HEK293 (cell line): ENCODE measurements around the gene SPATA22.

Source experiments
- CTCF ChIA-PET: fragments of 350-600 bp; formaldehyde crosslinking; extraction: SDS; loops from one replicate; lab custom pipeline; 2021; ENCODE audit warnings: antibody characterized with exemption; lab: Yijun Ruan, JAX
- POLR2A ChIA-PET: fragments of 300-600 bp; formaldehyde crosslinking; extraction: SDS; loops from one replicate; lab custom pipeline; 2020; ENCODE audit warnings: antibody characterized with exemption, inconsistent platforms; lab: Yijun Ruan, JAX
- H3K27ac ChIP-seq: fragments of 200-500 bp; sonication (Bioruptor generic); 2 replicates; pipeline ENCODE4 v1.5.1; 2014; ENCODE audit warnings: low read depth, low read length, control low read depth, inconsistent platforms; ENCODE audit errors: extremely low read depth
- H3K36me3 ChIP-seq, 2 experiments: fragments of 200-500 bp in 1 of 2; sonication (Bioruptor generic) in 1 of 2; 1 replicate in 1 of 2; 2 replicates in 1 of 2; pipeline ENCODE4 v1.5.1; 2014 to 2017; ENCODE audit warnings: inconsistent platforms in 2 of 2, low read length in 2 of 2; ENCODE audit not compliant: control insufficient read depth in 2 of 2, insufficient read depth in 1 of 2
- H3K4me1 ChIP-seq: fragments of 200-500 bp; sonication (Bioruptor generic); 2 replicates; pipeline ENCODE4 v1.5.1; 2014; ENCODE audit warnings: mild to moderate bottlenecking, low read length, inconsistent platforms; ENCODE audit not compliant: control insufficient read depth, insufficient read depth
- H3K4me3 ChIP-seq: 2 replicates; pipeline ENCODE4 v1.5.1; 2011; ENCODE audit warnings: low read depth, mild to moderate bottlenecking, control low read depth, low read length, moderate library complexity
- H3K9me3 ChIP-seq: fragments of 200-500 bp; sonication (Bioruptor generic); 2 replicates; pipeline ENCODE4 v1.5.1; 2014; ENCODE audit warnings: low read depth, low read length, inconsistent platforms; ENCODE audit not compliant: control insufficient read depth, insufficient read depth
- GLI4 ChIP-seq: fragments of 450-650 bp; formaldehyde crosslinking; IDR thresholded peaks from 2 replicates; pipeline ENCODE4 v1.5.1; 2016; ENCODE audit warnings: missing biosample characterization, missing genetic modification characterization
- RBAK ChIP-seq: fragments of 450-650 bp; formaldehyde crosslinking; IDR thresholded peaks from 2 replicates; pipeline ENCODE4 v1.5.1; 2016; ENCODE audit warnings: missing biosample characterization, missing genetic modification characterization
- TCF7L2 ChIP-seq: IDR thresholded peaks from 2 replicates; pipeline ENCODE4 v1.6.1; 2011; ENCODE audit warnings: low read depth, mild to moderate bottlenecking, inconsistent platforms, low read length, moderate library complexity, borderline replicate concordance
- ZNF211 ChIP-seq: fragments of 450-650 bp; formaldehyde crosslinking; IDR thresholded peaks from 2 replicates; pipeline ENCODE4 v1.5.1; 2016; ENCODE audit warnings: low read depth, missing biosample characterization, missing genetic modification characterization
- ZNF223 ChIP-seq: fragments of 450-650 bp; formaldehyde crosslinking; IDR thresholded peaks from 2 replicates; pipeline ENCODE4 v1.5.1; 2016; ENCODE audit warnings: missing biosample characterization, missing genetic modification characterization
- ZNF24 ChIP-seq: fragments of 450-650 bp; formaldehyde crosslinking; IDR thresholded peaks from 2 replicates; pipeline ENCODE4 v1.5.1; 2016; ENCODE audit warnings: missing biosample characterization, missing genetic modification characterization
- ZNF324 ChIP-seq: fragments of 450-650 bp; formaldehyde crosslinking; IDR thresholded peaks from 2 replicates; pipeline ENCODE4 v1.5.1; 2016; ENCODE audit warnings: missing biosample characterization, missing genetic modification characterization
- ZNF341 ChIP-seq: fragments of 450-650 bp; formaldehyde crosslinking; IDR thresholded peaks from 2 replicates; pipeline ENCODE4; 2016; ENCODE audit warnings: low read depth, missing biosample characterization, missing genetic modification characterization
- ZNF433 ChIP-seq: fragments of 450-650 bp; formaldehyde crosslinking; IDR thresholded peaks from 2 replicates; pipeline ENCODE4 v1.5.1; 2016; ENCODE audit warnings: missing biosample characterization, missing genetic modification characterization, low read depth
- ZNF529 ChIP-seq: fragments of 450-650 bp; formaldehyde crosslinking; IDR thresholded peaks from 2 replicates; pipeline ENCODE4 v1.5.1; 2017; ENCODE audit warnings: missing genetic modification characterization, missing biosample characterization; ENCODE audit not compliant: insufficient replicate concordance
- ZNF560 ChIP-seq: fragments of 450-650 bp; formaldehyde crosslinking; IDR thresholded peaks from 2 replicates; pipeline ENCODE4 v1.5.1; 2017; ENCODE audit warnings: missing biosample characterization, missing genetic modification characterization, borderline replicate concordance
- ZNF660 ChIP-seq: fragments of 450-650 bp; IDR thresholded peaks from 2 replicates; pipeline ENCODE4 v1.5.1; 2018; ENCODE audit warnings: missing biosample characterization, mild to moderate bottlenecking, missing genetic modification characterization
- ZNF670 ChIP-seq: fragments of 450-650 bp; formaldehyde crosslinking; IDR thresholded peaks from 2 replicates; pipeline ENCODE4 v1.5.1; 2016; ENCODE audit warnings: missing biosample characterization, missing genetic modification characterization, low read depth
- TF ChIP-seq, protein P1 (sequence below): fragments of 450-650 bp; formaldehyde crosslinking; conservative IDR thresholded peaks from 2 replicates; pipeline ENCODE4 v1.5.1; 2016; ENCODE audit warnings: low read depth, missing biosample characterization, missing genetic modification characterization
- TF ChIP-seq, protein P2 (sequence below): fragments of 450-650 bp; formaldehyde crosslinking; IDR thresholded peaks from 2 replicates; pipeline ENCODE4 v1.5.1; 2016; ENCODE audit warnings: missing biosample characterization, missing genetic modification characterization
- TF ChIP-seq, protein P3 (sequence below): fragments of 450-650 bp; IDR thresholded peaks from 2 replicates; pipeline ENCODE4 v1.5.1; 2018; ENCODE audit warnings: missing biosample characterization, missing genetic modification characterization
- TF ChIP-seq, protein P4 (sequence below): fragments of 450-650 bp; formaldehyde crosslinking; IDR thresholded peaks from 2 replicates; pipeline ENCODE4 v1.5.0; 2017; ENCODE audit warnings: missing biosample characterization, missing genetic modification characterization, borderline replicate concordance

The SPATA22 gene

DNA sequence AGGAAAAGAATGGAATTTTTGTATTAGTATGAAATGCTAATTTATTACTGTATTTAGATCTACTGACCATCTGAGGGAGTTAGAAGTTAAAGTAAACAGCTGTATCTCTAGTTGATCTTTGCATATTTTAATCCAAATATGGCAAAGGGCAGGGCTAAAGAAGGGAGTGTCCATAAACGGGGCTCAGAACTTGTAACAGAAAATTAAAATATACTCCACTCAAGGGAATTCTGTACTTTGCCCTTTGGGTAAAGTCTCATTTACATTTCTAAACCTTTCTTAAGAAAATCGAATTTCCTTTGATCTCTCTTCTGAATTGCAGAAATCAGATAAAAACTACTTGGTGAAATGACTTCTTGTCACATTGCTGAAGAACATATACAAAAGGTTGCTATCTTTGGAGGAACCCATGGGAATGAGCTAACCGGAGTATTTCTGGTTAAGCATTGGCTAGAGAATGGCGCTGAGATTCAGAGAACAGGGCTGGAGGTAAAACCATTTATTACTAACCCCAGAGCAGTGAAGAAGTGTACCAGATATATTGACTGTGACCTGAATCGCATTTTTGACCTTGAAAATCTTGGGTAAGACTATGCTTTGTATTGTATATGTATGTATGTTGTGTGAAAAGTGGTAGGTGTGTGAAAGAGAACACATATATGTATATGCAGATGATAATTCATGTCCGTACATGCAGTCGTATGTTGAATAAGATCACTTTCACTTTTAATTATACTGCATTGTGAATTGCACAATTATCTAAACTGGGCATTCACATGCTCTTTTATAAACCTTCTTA is 4.4 kb upstream of the SPATA22 start, which contains the start of gene ASPA:
Gene ASPA, plus strand, starts transcription at position 186 of the 799 bp plus-strand sequence. Its CDS starts 163 bp downstream, at position 349.
- POLR2A ChIA-PET = no interaction called here
- H3K9me3 ChIP-seq = no peaks in the 10 kb centered on the region
- H3K27ac ChIP-seq = no peak within 1 kb of the TSS
- no peak within 1 kb of the TSS for H3K4me3 ChIP-seq
- TF ChIP-seq, protein P1, sequence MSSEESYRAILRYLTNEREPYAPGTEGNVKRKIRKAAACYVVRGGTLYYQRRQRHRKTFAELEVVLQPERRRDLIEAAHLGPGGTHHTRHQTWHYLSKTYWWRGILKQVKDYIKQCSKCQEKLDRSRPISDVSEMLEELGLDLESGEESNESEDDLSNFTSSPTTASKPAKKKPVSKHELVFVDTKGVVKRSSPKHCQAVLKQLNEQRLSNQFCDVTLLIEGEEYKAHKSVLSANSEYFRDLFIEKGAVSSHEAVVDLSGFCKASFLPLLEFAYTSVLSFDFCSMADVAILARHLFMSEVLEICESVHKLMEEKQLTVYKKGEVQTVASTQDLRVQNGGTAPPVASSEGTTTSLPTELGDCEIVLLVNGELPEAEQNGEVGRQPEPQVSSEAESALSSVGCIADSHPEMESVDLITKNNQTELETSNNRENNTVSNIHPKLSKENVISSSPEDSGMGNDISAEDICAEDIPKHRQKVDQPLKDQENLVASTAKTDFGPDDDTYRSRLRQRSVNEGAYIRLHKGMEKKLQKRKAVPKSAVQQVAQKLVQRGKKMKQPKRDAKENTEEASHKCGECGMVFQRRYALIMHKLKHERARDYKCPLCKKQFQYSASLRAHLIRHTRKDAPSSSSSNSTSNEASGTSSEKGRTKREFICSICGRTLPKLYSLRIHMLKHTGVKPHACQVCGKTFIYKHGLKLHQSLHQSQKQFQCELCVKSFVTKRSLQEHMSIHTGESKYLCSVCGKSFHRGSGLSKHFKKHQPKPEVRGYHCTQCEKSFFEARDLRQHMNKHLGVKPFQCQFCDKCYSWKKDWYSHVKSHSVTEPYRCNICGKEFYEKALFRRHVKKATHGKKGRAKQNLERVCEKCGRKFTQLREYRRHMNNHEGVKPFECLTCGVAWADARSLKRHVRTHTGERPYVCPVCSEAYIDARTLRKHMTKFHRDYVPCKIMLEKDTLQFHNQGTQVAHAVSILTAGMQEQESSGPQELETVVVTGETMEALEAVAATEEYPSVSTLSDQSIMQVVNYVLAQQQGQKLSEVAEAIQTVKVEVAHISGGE (tag by site-specific recombination) = no peak
- TF ChIP-seq ZNF211 (no peak), ZNF529 (tag by site-specific recombination) (no peak), ZNF560 (tag by site-specific recombination) (no peak), ZNF223 (tag by site-specific recombination) (no peak)
- TF ChIP-seq, protein P2, sequence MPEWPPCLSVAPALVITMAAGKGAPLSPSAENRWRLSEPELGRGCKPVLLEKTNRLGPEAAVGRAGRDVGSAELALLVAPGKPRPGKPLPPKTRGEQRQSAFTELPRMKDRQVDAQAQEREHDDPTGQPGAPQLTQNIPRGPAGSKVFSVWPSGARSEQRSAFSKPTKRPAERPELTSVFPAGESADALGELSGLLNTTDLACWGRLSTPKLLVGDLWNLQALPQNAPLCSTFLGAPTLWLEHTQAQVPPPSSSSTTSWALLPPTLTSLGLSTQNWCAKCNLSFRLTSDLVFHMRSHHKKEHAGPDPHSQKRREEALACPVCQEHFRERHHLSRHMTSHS (tag by site-specific recombination) = no peak
- H3K4me1 ChIP-seq = no peaks in the 10 kb centered on the region
- H3K36me3 ChIP-seq = no peaks in the 10 kb centered on the region
- CTCF ChIA-PET = interaction anchor here (0.6 kb wide), 2 partner anchors 170 to 800 kb away, joined by 3 read pairs; no protein-coding TSS in a partner anchor

DNA sequence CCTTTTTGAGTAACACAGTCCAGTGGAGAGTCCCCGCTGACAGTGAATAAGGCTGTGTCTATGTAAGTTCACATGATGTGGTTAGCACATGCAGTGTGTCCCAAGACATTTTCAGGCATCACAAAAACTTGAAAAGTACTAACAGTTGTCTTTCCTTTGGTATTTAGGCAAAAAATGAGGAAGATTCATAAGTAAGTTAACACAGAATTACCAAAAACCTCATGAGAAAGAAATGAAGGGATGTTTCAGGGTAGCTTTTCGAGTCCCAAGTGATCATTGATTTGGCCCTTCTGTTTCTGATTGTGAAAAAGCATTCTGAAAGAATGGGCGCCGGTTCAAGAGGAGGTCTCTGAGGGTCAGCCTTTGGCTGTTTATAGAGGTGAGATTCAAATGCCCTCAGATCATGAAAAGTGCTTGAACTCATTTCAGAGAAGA is 3.6 kb upstream of the SPATA22 start:
- CTCF ChIA-PET = no interaction called here
- Histone ChIP-seq H3K4me1 (no peaks in the 10 kb centered on the region), H3K4me3 (no peak overlapping the region), H3K27ac (no peak overlapping the region), H3K9me3 (no peaks in the 10 kb centered on the region), H3K36me3 (no peaks in the 10 kb centered on the region)
- POLR2A ChIA-PET = interaction anchor here (0.6 kb wide), 1 partner anchor 652 kb away, joined by 5 read pairs; no protein-coding TSS in a partner anchor
- no peak for TF ChIP-seq ZNF324 (tag by site-specific recombination)
- TF ChIP-seq ZNF341 = no peak
- TF ChIP-seq, protein P3, sequence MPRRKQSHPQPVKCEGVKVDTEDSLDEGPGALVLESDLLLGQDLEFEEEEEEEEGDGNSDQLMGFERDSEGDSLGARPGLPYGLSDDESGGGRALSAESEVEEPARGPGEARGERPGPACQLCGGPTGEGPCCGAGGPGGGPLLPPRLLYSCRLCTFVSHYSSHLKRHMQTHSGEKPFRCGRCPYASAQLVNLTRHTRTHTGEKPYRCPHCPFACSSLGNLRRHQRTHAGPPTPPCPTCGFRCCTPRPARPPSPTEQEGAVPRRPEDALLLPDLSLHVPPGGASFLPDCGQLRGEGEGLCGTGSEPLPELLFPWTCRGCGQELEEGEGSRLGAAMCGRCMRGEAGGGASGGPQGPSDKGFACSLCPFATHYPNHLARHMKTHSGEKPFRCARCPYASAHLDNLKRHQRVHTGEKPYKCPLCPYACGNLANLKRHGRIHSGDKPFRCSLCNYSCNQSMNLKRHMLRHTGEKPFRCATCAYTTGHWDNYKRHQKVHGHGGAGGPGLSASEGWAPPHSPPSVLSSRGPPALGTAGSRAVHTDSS (tag by site-specific recombination) = no peak
- TF ChIP-seq, protein P1 (tag by site-specific recombination) = no peak
- TF ChIP-seq ZNF660 (tag by site-specific recombination) = no peak
- TF ChIP-seq GLI4 (tag by site-specific recombination) = no peak
- TF ChIP-seq, protein P4, sequence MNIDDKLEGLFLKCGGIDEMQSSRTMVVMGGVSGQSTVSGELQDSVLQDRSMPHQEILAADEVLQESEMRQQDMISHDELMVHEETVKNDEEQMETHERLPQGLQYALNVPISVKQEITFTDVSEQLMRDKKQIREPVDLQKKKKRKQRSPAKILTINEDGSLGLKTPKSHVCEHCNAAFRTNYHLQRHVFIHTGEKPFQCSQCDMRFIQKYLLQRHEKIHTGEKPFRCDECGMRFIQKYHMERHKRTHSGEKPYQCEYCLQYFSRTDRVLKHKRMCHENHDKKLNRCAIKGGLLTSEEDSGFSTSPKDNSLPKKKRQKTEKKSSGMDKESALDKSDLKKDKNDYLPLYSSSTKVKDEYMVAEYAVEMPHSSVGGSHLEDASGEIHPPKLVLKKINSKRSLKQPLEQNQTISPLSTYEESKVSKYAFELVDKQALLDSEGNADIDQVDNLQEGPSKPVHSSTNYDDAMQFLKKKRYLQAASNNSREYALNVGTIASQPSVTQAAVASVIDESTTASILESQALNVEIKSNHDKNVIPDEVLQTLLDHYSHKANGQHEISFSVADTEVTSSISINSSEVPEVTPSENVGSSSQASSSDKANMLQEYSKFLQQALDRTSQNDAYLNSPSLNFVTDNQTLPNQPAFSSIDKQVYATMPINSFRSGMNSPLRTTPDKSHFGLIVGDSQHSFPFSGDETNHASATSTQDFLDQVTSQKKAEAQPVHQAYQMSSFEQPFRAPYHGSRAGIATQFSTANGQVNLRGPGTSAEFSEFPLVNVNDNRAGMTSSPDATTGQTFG (tag by site-specific recombination) = no peak
- TF ChIP-seq, protein P2 (tag by site-specific recombination) = no peak
- TF ChIP-seq ZNF24 (tag by site-specific recombination) = no peak
- no peak for TF ChIP-seq ZNF670 (tag by site-specific recombination)
- no peak for TF ChIP-seq TCF7L2
- no peak for TF ChIP-seq RBAK (tag by site-specific recombination)
- no peak for TF ChIP-seq ZNF433 (tag by site-specific recombination)
